WTC11 (cell line): ENCODE data around the gene MTA1. TPM values are rescaled to one million over a fixed set of nuclear protein-coding genes. Genes with fewer than 3 reads are reported as not detected.

Experiments used
- ATAC-seq: fragments of 200-7000 bp; cut with Tn5 transposase; 2 replicates; pipeline ENCODE4 v1.10.0; 2021; ENCODE audit warnings: mild to moderate bottlenecking, moderate library complexity
- CTCF ChIA-PET: fragments of 300-600 bp; sonication (Branson Sonifier 250); formaldehyde crosslinking; loops from one replicate; lab custom pipeline; 2021; ENCODE audit warnings: antibody characterized with exemption; lab: Charles Lee
- POLR2A ChIA-PET: fragments of 350-600 bp; sonication (Branson Sonifier 250); formaldehyde crosslinking; loops from one replicate; lab custom pipeline; 2021; ENCODE audit warnings: antibody characterized with exemption; lab: Charles Lee
- DNase-seq: peaks from one replicate; pipeline ENCODE4 v3.0.0; 2021; ENCODE audit warnings: low spot score
- H3K27ac Mint-ChIP-seq: 2 replicates; pipeline ENCODE4 v1.8.0; 2021; ENCODE audit warnings: mixed read lengths
- H3K27me3 Mint-ChIP-seq: 2 replicates; pipeline ENCODE4 v1.8.0; 2021; ENCODE audit warnings: low read depth, mild to moderate bottlenecking, moderate library complexity, mixed read lengths
- H3K36me3 Mint-ChIP-seq: 2 replicates; pipeline ENCODE4 v1.8.0; 2021; ENCODE audit warnings: mixed read lengths
- H3K4me1 Mint-ChIP-seq: 2 replicates; pipeline ENCODE4 v1.8.0; 2022; ENCODE audit warnings: mixed read lengths
- H3K4me3 Mint-ChIP-seq: 2 replicates; pipeline ENCODE4 v1.8.0; 2021; ENCODE audit warnings: mild to moderate bottlenecking, moderate library complexity, mixed read lengths
- H3K9me3 Mint-ChIP-seq: 2 replicates; pipeline ENCODE4 v1.8.0; 2021; ENCODE audit warnings: mixed read lengths
- ELF4 ChIP-seq: sonication (generic); formaldehyde crosslinking; IDR thresholded peaks from 2 replicates; pipeline ENCODE4 v1.8.1; 2022; ENCODE audit warnings: low read depth, mild to moderate bottlenecking, moderate library complexity, missing genetic modification reagents
- EMX1 ChIP-seq: fragments of 250-450 bp; sonication (Bioruptor Pico); IDR thresholded peaks from 2 replicates; pipeline ENCODE4 v1.8.0; 2021; ENCODE audit warnings: mild to moderate bottlenecking
- FOXK1 ChIP-seq: sonication (generic); formaldehyde crosslinking; IDR thresholded peaks from 2 replicates; pipeline ENCODE4 v1.8.0; 2022; ENCODE audit warnings: mild to moderate bottlenecking, moderate library complexity, missing genetic modification reagents
- MXD4 ChIP-seq: fragments of 250-450 bp; sonication (Bioruptor Pico); IDR thresholded peaks from 2 replicates; pipeline ENCODE4 v1.8.0; 2021; ENCODE audit warnings: mild to moderate bottlenecking, moderate library complexity, borderline replicate concordance
- NFE2L1 ChIP-seq: sonication (generic); formaldehyde crosslinking; IDR thresholded peaks from 2 replicates; pipeline ENCODE4 v1.8.1; 2023; ENCODE audit warnings: missing genetic modification reagents
- NFYB ChIP-seq: sonication (generic); formaldehyde crosslinking; conservative IDR thresholded peaks from 2 replicates; pipeline ENCODE4 v1.8.0; 2022; ENCODE audit warnings: low read depth, missing genetic modification reagents
- NR1H2 ChIP-seq: sonication (generic); formaldehyde crosslinking; IDR thresholded peaks from 2 replicates; pipeline ENCODE4 v1.9.0; 2021; ENCODE audit warnings: mild to moderate bottlenecking, moderate library complexity, missing genetic modification reagents
- NR2C2 ChIP-seq: sonication (generic); formaldehyde crosslinking; IDR thresholded peaks from 2 replicates; pipeline ENCODE4 v1.8.0; 2022; ENCODE audit warnings: mild to moderate bottlenecking, missing genetic modification reagents
- NR3C1 ChIP-seq: sonication (generic); formaldehyde crosslinking; conservative IDR thresholded peaks from 2 replicates; pipeline ENCODE4 v1.8.1; 2023; ENCODE audit warnings: low read depth, mild to moderate bottlenecking, missing genetic modification reagents
- TP53 ChIP-seq: sonication (generic); formaldehyde crosslinking; IDR thresholded peaks from 2 replicates; pipeline ENCODE4 v1.8.1; 2023; ENCODE audit warnings: mild to moderate bottlenecking, missing genetic modification reagents
- ZNF138 ChIP-seq: sonication (generic); formaldehyde crosslinking; conservative IDR thresholded peaks from 2 replicates; pipeline ENCODE4 v1.8.1; 2022; ENCODE audit warnings: mild to moderate bottlenecking, moderate library complexity, missing genetic modification reagents
- ZNF396 ChIP-seq: fragments of 250-450 bp; sonication (Bioruptor Pico); IDR thresholded peaks from 2 replicates; pipeline ENCODE4 v1.8.0; 2021; ENCODE audit warnings: mild to moderate bottlenecking, moderate library complexity, borderline replicate concordance
- ZNF416 ChIP-seq: fragments of 250-450 bp; sonication (Bioruptor Pico); IDR thresholded peaks from 2 replicates; pipeline ENCODE4 v1.9.0; 2021; ENCODE audit warnings: mild to moderate bottlenecking, inconsistent platforms
- total RNA-seq: library from RNA; stranded (reverse); gene quantifications from 3 replicates; pipeline ENCODE4 v1.2.3, GENCODE V29; 2021
- TF ChIP-seq, protein P1 (sequence below): sonication (generic); formaldehyde crosslinking; conservative IDR thresholded peaks from 2 replicates; pipeline ENCODE4 v1.8.1; 2022; ENCODE audit warnings: mild to moderate bottlenecking, missing genetic modification reagents
- TF ChIP-seq, protein P2 (sequence below): sonication (generic); formaldehyde crosslinking; IDR thresholded peaks from 2 replicates; pipeline ENCODE4 v1.8.1; 2022; ENCODE audit warnings: mild to moderate bottlenecking, missing genetic modification reagents, moderate library complexity, borderline replicate concordance
- TF ChIP-seq, protein P3 (sequence below): sonication (generic); formaldehyde crosslinking; IDR thresholded peaks from 2 replicates; pipeline ENCODE4 v1.8.0; 2022; ENCODE audit warnings: missing genetic modification reagents

Gene MTA1
- total RNA-seq, 1 experiment from 2014 or later = 279 TPM

- Mint-ChIP-seq H3K4me1 (no peaks in the 10 kb centered on the region), H3K4me3 (no peak overlapping the region), H3K27me3 (no peaks in the 10 kb centered on the region), H3K9me3 (no peaks in the 10 kb centered on the region), H3K36me3 (peaks cover 27% of the 10 kb centered on the region), H3K27ac (no peak overlapping the region; the same call in 1 of the 2 replicates)
- CTCF ChIA-PET = no interaction called here
- POLR2A ChIA-PET = no interaction called here
- DNase-seq = no peak
- no peak for ATAC-seq
- TF ChIP-seq ZNF416 (CRISPR knock-in tag) (no peak), ZNF396 (CRISPR knock-in tag) (no peak), ELF4 (no peak), NFYB (no peak)
These were observed 29.9 kb downstream of the MTA1 start for GRCh38 chr14:105449276-105450122.

- DNase-seq = no peak
- no peaks in the 10 kb centered on the region for H3K9me3 Mint-ChIP-seq
- TF ChIP-seq, protein P1, sequence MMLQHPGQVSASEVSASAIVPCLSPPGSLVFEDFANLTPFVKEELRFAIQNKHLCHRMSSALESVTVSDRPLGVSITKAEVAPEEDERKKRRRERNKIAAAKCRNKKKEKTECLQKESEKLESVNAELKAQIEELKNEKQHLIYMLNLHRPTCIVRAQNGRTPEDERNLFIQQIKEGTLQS (CRISPR knock-in tag) = no peak
- TF ChIP-seq, all 79 proteins: peak for 0
- Mint-ChIP-seq H3K4me1 (no peaks in the 10 kb centered on the region), H3K27me3 (no peaks in the 10 kb centered on the region), H3K36me3 (peaks cover 28% of the 10 kb centered on the region), H3K27ac (no peak overlapping the region), H3K4me3 (no peak overlapping the region)
- ChIA-PET POLR2A (no interaction called here), CTCF (interaction anchor here (0.8 kb wide), 1 partner anchor 79 kb away, joined by 3 read pairs; no protein-coding TSS in a partner anchor)
- ATAC-seq = no peak
These were observed 30.5 kb downstream of the MTA1 start for GRCh38 chr14:105450123-105450505.

GRCh38 chr14:105450864-105451720, 31.5 kb downstream of the MTA1 start:
- POLR2A ChIA-PET = no interaction called here

More at GRCh38 chr14:105450864-105451720, 31.5 kb downstream of the MTA1 start:
- Mint-ChIP-seq H3K27ac (no peak overlapping the region), H3K4me1 (no peaks in the 10 kb centered on the region), H3K36me3 (peaks cover 33% of the 10 kb centered on the region), H3K27me3 (no peaks in the 10 kb centered on the region), H3K4me3 (no peak overlapping the region), H3K9me3 (no peaks in the 10 kb centered on the region)
- ATAC-seq = no peak
- CTCF ChIA-PET = interaction anchor here (0.8 to 2.9 kb wide), 2 partner anchors 20 to 80 kb away, joined by 3 to 9 read pairs; no protein-coding TSS in a partner anchor
- DNase-seq = no peak
- TF ChIP-seq, protein P2, sequence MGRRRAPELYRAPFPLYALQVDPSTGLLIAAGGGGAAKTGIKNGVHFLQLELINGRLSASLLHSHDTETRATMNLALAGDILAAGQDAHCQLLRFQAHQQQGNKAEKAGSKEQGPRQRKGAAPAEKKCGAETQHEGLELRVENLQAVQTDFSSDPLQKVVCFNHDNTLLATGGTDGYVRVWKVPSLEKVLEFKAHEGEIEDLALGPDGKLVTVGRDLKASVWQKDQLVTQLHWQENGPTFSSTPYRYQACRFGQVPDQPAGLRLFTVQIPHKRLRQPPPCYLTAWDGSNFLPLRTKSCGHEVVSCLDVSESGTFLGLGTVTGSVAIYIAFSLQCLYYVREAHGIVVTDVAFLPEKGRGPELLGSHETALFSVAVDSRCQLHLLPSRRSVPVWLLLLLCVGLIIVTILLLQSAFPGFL (CRISPR knock-in tag) = no peak
- no peak for TF ChIP-seq TP53 (CRISPR knock-in tag)
- no peak for TF ChIP-seq NR3C1 (CRISPR knock-in tag)
- TF ChIP-seq NFE2L1 (CRISPR knock-in tag) = no peak
- no peak for TF ChIP-seq NR1H2 (CRISPR knock-in tag)
- TF ChIP-seq, protein P3, sequence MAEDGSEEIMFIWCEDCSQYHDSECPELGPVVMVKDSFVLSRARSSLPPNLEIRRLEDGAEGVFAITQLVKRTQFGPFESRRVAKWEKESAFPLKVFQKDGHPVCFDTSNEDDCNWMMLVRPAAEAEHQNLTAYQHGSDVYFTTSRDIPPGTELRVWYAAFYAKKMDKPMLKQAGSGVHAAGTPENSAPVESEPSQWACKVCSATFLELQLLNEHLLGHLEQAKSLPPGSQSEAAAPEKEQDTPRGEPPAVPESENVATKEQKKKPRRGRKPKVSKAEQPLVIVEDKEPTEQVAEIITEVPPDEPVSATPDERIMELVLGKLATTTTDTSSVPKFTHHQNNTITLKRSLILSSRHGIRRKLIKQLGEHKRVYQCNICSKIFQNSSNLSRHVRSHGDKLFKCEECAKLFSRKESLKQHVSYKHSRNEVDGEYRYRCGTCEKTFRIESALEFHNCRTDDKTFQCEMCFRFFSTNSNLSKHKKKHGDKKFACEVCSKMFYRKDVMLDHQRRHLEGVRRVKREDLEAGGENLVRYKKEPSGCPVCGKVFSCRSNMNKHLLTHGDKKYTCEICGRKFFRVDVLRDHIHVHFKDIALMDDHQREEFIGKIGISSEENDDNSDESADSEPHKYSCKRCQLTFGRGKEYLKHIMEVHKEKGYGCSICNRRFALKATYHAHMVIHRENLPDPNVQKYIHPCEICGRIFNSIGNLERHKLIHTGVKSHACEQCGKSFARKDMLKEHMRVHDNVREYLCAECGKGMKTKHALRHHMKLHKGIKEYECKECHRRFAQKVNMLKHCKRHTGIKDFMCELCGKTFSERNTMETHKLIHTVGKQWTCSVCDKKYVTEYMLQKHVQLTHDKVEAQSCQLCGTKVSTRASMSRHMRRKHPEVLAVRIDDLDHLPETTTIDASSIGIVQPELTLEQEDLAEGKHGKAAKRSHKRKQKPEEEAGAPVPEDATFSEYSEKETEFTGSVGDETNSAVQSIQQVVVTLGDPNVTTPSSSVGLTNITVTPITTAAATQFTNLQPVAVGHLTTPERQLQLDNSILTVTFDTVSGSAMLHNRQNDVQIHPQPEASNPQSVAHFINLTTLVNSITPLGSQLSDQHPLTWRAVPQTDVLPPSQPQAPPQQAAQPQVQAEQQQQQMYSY (CRISPR knock-in tag) = no peak
- TF ChIP-seq MXD4 (CRISPR knock-in tag) = no peak
- no peak for TF ChIP-seq NR2C2 (CRISPR knock-in tag)
- TF ChIP-seq ZNF138 = no peak
- no peak for TF ChIP-seq FOXK1 (CRISPR knock-in tag)
- no peak for TF ChIP-seq EMX1 (CRISPR knock-in tag)
